Chondrocyte (in vitro differentiated cells): ENCODE measurements around the gene ATP6V0E2. TPM values are rescaled to one million over a fixed set of nuclear protein-coding genes. Genes with fewer than 3 reads are reported as not detected.

Experiments used
- DNase-seq: peaks from one replicate; pipeline ENCODE4 v3.0.0; 2021; ENCODE audit warnings: mixed read lengths, low spot score
- H3K27ac Mint-ChIP-seq: one replicate; pipeline ENCODE4 v1.8.0; 2021; ENCODE audit warnings: mild to moderate bottlenecking, moderate library complexity, mixed read lengths; ENCODE audit not compliant: unreplicated experiment
- H3K27me3 Mint-ChIP-seq: 2 replicates; pipeline ENCODE4 v1.8.0; 2021; ENCODE audit warnings: low read depth, mixed read lengths
- H3K36me3 Mint-ChIP-seq: 2 replicates; pipeline ENCODE4 v1.8.0; 2021; ENCODE audit warnings: low read depth, mixed read lengths
- H3K4me1 Mint-ChIP-seq: 2 replicates; pipeline ENCODE4 v1.8.0; 2021; ENCODE audit warnings: low read depth, mild to moderate bottlenecking, mixed read lengths
- H3K4me3 Mint-ChIP-seq: one replicate; pipeline ENCODE4 v1.8.0; 2021; ENCODE audit warnings: mild to moderate bottlenecking, moderate library complexity, mixed read lengths; ENCODE audit not compliant: unreplicated experiment
- H3K9me3 Mint-ChIP-seq: 2 replicates; pipeline ENCODE4 v1.8.0; 2021; ENCODE audit warnings: low read depth, mixed read lengths
- total RNA-seq: library from RNA; stranded (reverse); gene quantifications from 3 replicates; pipeline ENCODE4 v1.2.1, GENCODE V29; 2021
- TF ChIP-seq, protein P1 (sequence below): fragments of 200-600 bp; sonication (generic); IDR thresholded peaks from 2 replicates; pipeline ENCODE4 v1.5.0; 2021; ENCODE audit warnings: antibody characterized with exemption, mild to moderate bottlenecking, moderate library complexity

Gene ATP6V0E2
- total RNA-seq, 1 donor from 2014 or later: 24.8 TPM

DNA sequence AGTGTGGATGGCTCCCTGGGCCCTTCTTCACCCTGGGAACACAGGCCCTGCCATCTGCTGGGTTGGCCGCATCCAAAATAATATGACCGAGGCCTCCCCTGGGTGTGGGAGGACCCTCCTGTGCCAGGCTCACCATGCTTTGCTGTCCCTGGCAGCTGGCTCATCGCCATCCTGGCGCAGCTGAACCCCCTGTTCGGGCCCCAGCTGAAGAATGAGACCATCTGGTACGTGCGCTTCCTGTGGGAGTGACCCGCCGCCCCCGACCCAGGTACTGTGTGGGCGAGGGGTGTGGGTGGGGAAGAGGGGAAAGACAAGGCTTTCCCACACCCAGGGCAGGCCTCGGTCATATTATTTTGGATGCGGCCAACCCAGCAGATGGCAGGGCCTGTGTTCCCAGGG, 4.8 kb downstream of the ATP6V0E2 start:
- H3K27ac Mint-ChIP-seq: no peak overlapping the region
- no peaks in the 10 kb centered on the region for H3K9me3 Mint-ChIP-seq
- DNase-seq: no peak
- H3K4me3 Mint-ChIP-seq: no peak overlapping the region
- peaks cover 2% of the 10 kb centered on the region for H3K36me3 Mint-ChIP-seq
- H3K27me3 Mint-ChIP-seq: no peaks in the 10 kb centered on the region
- TF ChIP-seq, protein P1, sequence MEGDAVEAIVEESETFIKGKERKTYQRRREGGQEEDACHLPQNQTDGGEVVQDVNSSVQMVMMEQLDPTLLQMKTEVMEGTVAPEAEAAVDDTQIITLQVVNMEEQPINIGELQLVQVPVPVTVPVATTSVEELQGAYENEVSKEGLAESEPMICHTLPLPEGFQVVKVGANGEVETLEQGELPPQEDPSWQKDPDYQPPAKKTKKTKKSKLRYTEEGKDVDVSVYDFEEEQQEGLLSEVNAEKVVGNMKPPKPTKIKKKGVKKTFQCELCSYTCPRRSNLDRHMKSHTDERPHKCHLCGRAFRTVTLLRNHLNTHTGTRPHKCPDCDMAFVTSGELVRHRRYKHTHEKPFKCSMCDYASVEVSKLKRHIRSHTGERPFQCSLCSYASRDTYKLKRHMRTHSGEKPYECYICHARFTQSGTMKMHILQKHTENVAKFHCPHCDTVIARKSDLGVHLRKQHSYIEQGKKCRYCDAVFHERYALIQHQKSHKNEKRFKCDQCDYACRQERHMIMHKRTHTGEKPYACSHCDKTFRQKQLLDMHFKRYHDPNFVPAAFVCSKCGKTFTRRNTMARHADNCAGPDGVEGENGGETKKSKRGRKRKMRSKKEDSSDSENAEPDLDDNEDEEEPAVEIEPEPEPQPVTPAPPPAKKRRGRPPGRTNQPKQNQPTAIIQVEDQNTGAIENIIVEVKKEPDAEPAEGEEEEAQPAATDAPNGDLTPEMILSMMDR: no peak
- peaks cover 10% of the 10 kb centered on the region for H3K4me1 Mint-ChIP-seq

- peaks cover 16% of the 10 kb centered on the region for H3K4me1 Mint-ChIP-seq
- no peaks in the 10 kb centered on the region for H3K9me3 Mint-ChIP-seq
- H3K27me3 Mint-ChIP-seq: no peaks in the 10 kb centered on the region
- H3K4me3 Mint-ChIP-seq: no peak overlapping the region
- peaks cover 2% of the 10 kb centered on the region for H3K36me3 Mint-ChIP-seq
- TF ChIP-seq, protein P1: no peak
- H3K27ac Mint-ChIP-seq: no peak overlapping the region
- no peak for DNase-seq
Observed at GRCh38 chr7:149879271-149879743, 5.5 kb downstream of the ATP6V0E2 start.

DNA sequence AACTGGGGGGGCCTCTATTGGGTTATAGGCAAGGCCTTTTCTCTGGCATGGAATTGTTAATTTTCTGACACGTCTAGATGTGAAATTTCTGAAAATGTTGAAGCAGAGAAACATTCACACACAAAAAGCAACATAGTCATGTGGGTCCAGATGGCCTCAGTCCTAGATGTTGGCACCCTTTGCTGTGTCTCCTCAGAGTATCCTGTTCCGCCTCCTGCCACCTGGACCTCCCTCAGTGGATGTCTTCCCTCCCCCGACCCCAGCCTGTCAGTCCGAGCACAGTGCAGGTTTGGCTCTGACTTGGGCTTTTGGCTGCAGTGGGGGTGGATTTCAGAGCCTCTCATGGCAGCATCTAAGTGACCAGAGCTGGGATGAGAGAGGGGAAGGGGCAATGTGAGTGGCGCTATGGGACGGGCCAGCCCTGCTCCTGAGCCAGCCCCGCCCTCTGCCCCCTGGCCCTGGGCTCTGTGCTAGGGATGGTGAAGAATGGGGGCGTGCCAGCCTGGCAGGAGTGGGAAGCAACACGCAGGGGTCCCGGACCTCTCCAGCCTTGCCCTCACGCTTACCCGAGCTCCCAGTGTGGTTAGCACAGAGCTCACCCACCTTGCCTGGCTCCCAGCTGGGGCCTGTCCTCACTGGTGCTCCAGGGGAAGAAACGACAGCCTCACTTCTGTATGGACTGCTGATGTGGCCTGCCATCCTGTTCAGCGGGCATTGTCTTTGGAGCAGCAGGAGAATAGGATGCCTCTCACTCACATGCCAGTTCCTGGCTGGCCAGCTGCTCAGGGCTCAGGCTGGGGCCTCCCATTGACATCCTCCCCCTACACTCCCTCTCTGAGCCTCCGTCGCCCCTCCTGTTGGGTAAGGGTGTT, 6.2 kb downstream of the ATP6V0E2 start:
- peaks cover 2% of the 10 kb centered on the region for H3K36me3 Mint-ChIP-seq
- no peak overlapping the region for H3K4me3 Mint-ChIP-seq
- no peak for DNase-seq

GRCh38 chr7:149880638-149881311, 7.0 kb downstream of the ATP6V0E2 start:
- H3K36me3 Mint-ChIP-seq: peaks cover 2% of the 10 kb centered on the region
- H3K27ac Mint-ChIP-seq: no peak overlapping the region
- H3K4me3 Mint-ChIP-seq: no peak overlapping the region
- no peaks in the 10 kb centered on the region for H3K9me3 Mint-ChIP-seq
- H3K27me3 Mint-ChIP-seq: no peaks in the 10 kb centered on the region
- H3K4me1 Mint-ChIP-seq: peaks cover 26% of the 10 kb centered on the region
- TF ChIP-seq, protein P1: no peak
- DNase-seq: no peak

More for the DNA sequence above, 6.2 kb downstream of the ATP6V0E2 start:
- TF ChIP-seq, protein P1: no peak
- Mint-ChIP-seq H3K9me3 (no peaks in the 10 kb centered on the region), H3K4me1 (peaks cover 19% of the 10 kb centered on the region), H3K27ac (no peak overlapping the region), H3K27me3 (no peaks in the 10 kb centered on the region)
